MM.1S (cell line): ENCODE results near the gene DNAJC5.

Source experiments
- CTCF ChIP-seq: fragments of 300-600 bp; sonication (generic); IDR thresholded peaks from 2 replicates; pipeline ENCODE4 v1.5.1; 2016; ENCODE audit warnings: antibody characterized with exemption, low read length, mixed read lengths
- EZH2 ChIP-seq: fragments of 300-600 bp; sonication (generic); optimal IDR thresholded peaks from 2 replicates; pipeline ENCODE3; 2017; ENCODE audit warnings: low read depth, mild to moderate bottlenecking, antibody characterized with exemption, low read length, mixed read lengths
- EZH2phosphoT487 ChIP-seq: fragments of 300-600 bp; sonication (generic); IDR thresholded peaks from 2 replicates; pipeline ENCODE4 v1.6.1; 2018; ENCODE audit warnings: antibody characterized with exemption, low read length

GRCh38 chr20:63898882-63899558, 4.1 kb downstream of the DNAJC5 start:
- TF ChIP-seq CTCF = no peak
- no peak for TF ChIP-seq EZH2
- TF ChIP-seq EZH2phosphoT487 = no peak
